GM23248 (cell line): ENCODE results near the gene TXNRD2. TPM values are rescaled to one million over a fixed set of nuclear protein-coding genes. Genes with fewer than 3 reads are reported as not detected.

Source experiments
- DNase-seq: peaks from one replicate; pipeline ENCODE4 v3.0.0-alpha.2; 2015
- H2AFZ ChIP-seq: fragments of 200-600 bp; sonication (generic); 2 replicates; pipeline ENCODE4 v1.6.1; 2016; ENCODE audit warnings: antibody characterized with exemption
- H3F3A ChIP-seq: fragments of 200-600 bp; sonication (generic); 2 replicates; pipeline ENCODE4 v1.6.1; 2016; ENCODE audit warnings: mild to moderate bottlenecking, antibody characterized with exemption, mixed run types; ENCODE audit not compliant: insufficient read depth
- H3K27ac ChIP-seq: fragments of 200-600 bp; sonication (generic); 2 replicates; pipeline ENCODE4 v1.5.1; 2016; ENCODE audit warnings: mild to moderate bottlenecking
- H3K27me3 ChIP-seq: fragments of 200-600 bp; sonication (generic); replicated peaks from 2 replicates; pipeline ENCODE4 v1.6.1; 2016; ENCODE audit warnings: mild to moderate bottlenecking; ENCODE audit not compliant: insufficient read depth
- H3K36me3 ChIP-seq: fragments of 200-600 bp; sonication (generic); 2 replicates; pipeline ENCODE4 v1.6.1; 2016; ENCODE audit warnings: low read depth, mild to moderate bottlenecking
- H3K4me1 ChIP-seq: fragments of 200-600 bp; sonication (generic); 2 replicates; pipeline ENCODE4 v1.6.1; 2016; ENCODE audit warnings: mild to moderate bottlenecking; ENCODE audit not compliant: insufficient read depth
- H3K4me2 ChIP-seq: fragments of 200-600 bp; sonication (generic); one replicate; pipeline ENCODE4 v1.6.1; 2016; ENCODE audit warnings: mild to moderate bottlenecking; ENCODE audit not compliant: unreplicated experiment
- H3K4me3 ChIP-seq: fragments of 200-600 bp; sonication (generic); 2 replicates; pipeline ENCODE4 v1.5.1; 2016; ENCODE audit warnings: mild to moderate bottlenecking
- H3K79me2 ChIP-seq: fragments of 200-600 bp; sonication (generic); 2 replicates; pipeline ENCODE4 v1.6.1; 2016; ENCODE audit warnings: mild to moderate bottlenecking; ENCODE audit not compliant: insufficient read depth
- H3K9ac ChIP-seq: fragments of 200-600 bp; sonication (generic); 2 replicates; pipeline ENCODE4 v1.6.1; 2016; ENCODE audit warnings: mild to moderate bottlenecking
- H3K9me2 ChIP-seq: fragments of 200-600 bp; sonication (generic); 2 replicates; pipeline ENCODE4 v1.6.1; 2016; ENCODE audit warnings: mixed run types, mild to moderate bottlenecking, moderate library complexity; ENCODE audit not compliant: insufficient read depth
- H3K9me3 ChIP-seq: fragments of 200-600 bp; sonication (generic); one replicate; pipeline ENCODE4 v1.6.1; 2017; ENCODE audit warnings: low read depth
- H4K20me1 ChIP-seq: fragments of 200-600 bp; sonication (generic); 2 replicates; pipeline ENCODE4 v1.6.0; 2016; ENCODE audit not compliant: insufficient read depth
- EZH2 ChIP-seq: fragments of 200-600 bp; sonication (generic); IDR thresholded peaks from 2 replicates; pipeline ENCODE4 v1.6.1; 2018; ENCODE audit warnings: antibody characterized with exemption, mild to moderate bottlenecking; ENCODE audit not compliant: insufficient read depth, poor library complexity, severe bottlenecking
- EZH2phosphoT487 ChIP-seq: fragments of 200-600 bp; sonication (generic); IDR thresholded peaks from 2 replicates; pipeline ENCODE4 v1.6.1; 2018; ENCODE audit warnings: antibody characterized with exemption, moderate library complexity, mild to moderate bottlenecking, low read depth; ENCODE audit not compliant: insufficient read depth
- whole genome bisulfite sequencing, 2 experiments: methylation state at CpG; one replicate each; pipeline ENCODE4 v1.1.6; 2015 to 2017; ENCODE audit warnings: low lambda C conversion rate in 2 of 2, low coverage in 1 of 2; ENCODE audit errors: missing lambda C conversion rate in 2 of 2; 5-methylcytosine and 5-hydroxymethylcytosine counted together
- in situ Hi-C: fragments of 300-500 bp; cut with MboI; formaldehyde crosslinking; loops from 2 replicates; pipeline ENCODE4 v1.15.0; 2020
- polyA plus RNA-seq: library from polyadenylated mRNA; unstranded; fragments of >200 nt; fragmentation: Nextera tagmentation; extraction: Ambion mirVana; gene quantifications from 2 replicates; pipeline ENCODE4 v1.2.1, GENCODE V29; 2016
- total RNA-seq: library from RNA; depleted of rRNA; stranded (reverse); fragments of >200 nt; shearing (Covaris generic); gene quantifications from 2 replicates; pipeline ENCODE4 v1.2.3, GENCODE V29; 2014

TXNRD2 gene
- total and polyA plus RNA-seq, 2 experiments from 2014 or later: 20.1 to 24.8 TPM

- Histone ChIP-seq H3K27me3 (no peaks in the 10 kb centered on the region), H3K4me1 (no peaks in the 10 kb centered on the region), H3F3A (peaks cover 4% of the 10 kb centered on the region; the same call in 1 of the 2 replicates), H3K9me2 (0 out of 2 replicates have a peak, but pooled peaks cover 4% of the 10 kb centered on the region), H2AFZ (no peak overlapping the region), H4K20me1 (no peaks in the 10 kb centered on the region), H3K4me3 (no peak overlapping the region), H3K4me2 (no peak overlapping the region), H3K9me3 (no peaks in the 10 kb centered on the region), H3K36me3 (no peaks in the 10 kb centered on the region), H3K79me2 (no peaks in the 10 kb centered on the region), H3K9ac (no peak overlapping the region), H3K27ac (no peak overlapping the region)
- TF ChIP-seq EZH2phosphoT487: no peak
- no peak for TF ChIP-seq EZH2
- 89% methylated on average over 7 of the region's 7 CpGs for WGBS, 2 experiments
- DNase-seq: no peak
- in situ Hi-C loops: no loop called here
Observed at GRCh38 chr22:19867617-19868016, 74.0 kb downstream of the TXNRD2 start.

GRCh38 chr22:19866665-19867009 is 75.0 kb downstream of the TXNRD2 start:
- in situ Hi-C loops: no loop called here
- no peaks in the 10 kb centered on the region for H3K4me1 ChIP-seq
- WGBS, 2 experiments: 83 to 90% methylated on average over 3 of the region's 3 CpGs
- peaks cover 4% of the 10 kb centered on the region; the same call in 1 of the 2 replicates for H3F3A ChIP-seq
- H3K9me2 ChIP-seq: 0 out of 2 replicates have a peak, but pooled peaks cover 4% of the 10 kb centered on the region
- H2AFZ ChIP-seq: no peak overlapping the region
- H3K27me3 ChIP-seq: no peaks in the 10 kb centered on the region
- H3K9ac ChIP-seq: no peak overlapping the region
- H4K20me1 ChIP-seq: no peaks in the 10 kb centered on the region
- H3K36me3 ChIP-seq: no peaks in the 10 kb centered on the region
- no peak overlapping the region for H3K27ac ChIP-seq
- H3K4me3 ChIP-seq: no peak overlapping the region
- no peak overlapping the region for H3K4me2 ChIP-seq
- TF ChIP-seq EZH2phosphoT487 (no peak), EZH2 (no peak)
- no peaks in the 10 kb centered on the region for H3K79me2 ChIP-seq
- no peaks in the 10 kb centered on the region for H3K9me3 ChIP-seq
- DNase-seq: no peak

- Histone ChIP-seq H3K27me3 (no peaks in the 10 kb centered on the region), H3K27ac (no peak overlapping the region), H3F3A (peaks cover 4% of the 10 kb centered on the region; the same call in 1 of the 2 replicates), H2AFZ (no peak overlapping the region), H3K9ac (no peak overlapping the region), H3K4me2 (no peak overlapping the region), H4K20me1 (no peaks in the 10 kb centered on the region), H3K4me1 (no peaks in the 10 kb centered on the region), H3K4me3 (no peak overlapping the region), H3K9me2 (0 out of 2 replicates have a peak, but pooled peaks cover 4% of the 10 kb centered on the region), H3K9me3 (no peaks in the 10 kb centered on the region), H3K36me3 (no peaks in the 10 kb centered on the region), H3K79me2 (no peaks in the 10 kb centered on the region)
- 75 to 77% methylated on average over 12 of the region's 12 CpGs for WGBS, 2 experiments
- in situ Hi-C loops: no loop called here
- no peak for TF ChIP-seq EZH2phosphoT487
- no peak for DNase-seq
Observed at GRCh38 chr22:19865141-19865829, 76.3 kb downstream of the TXNRD2 start.

GRCh38 chr22:19864538-19865106 is 77.0 kb downstream of the TXNRD2 start:
- no peaks in the 10 kb centered on the region for H3K27me3 ChIP-seq
- no peak for TF ChIP-seq EZH2
- no peak for TF ChIP-seq EZH2phosphoT487
- H3K4me3 ChIP-seq: no peak overlapping the region
- no peaks in the 10 kb centered on the region for H3K36me3 ChIP-seq
- H3K4me1 ChIP-seq: no peaks in the 10 kb centered on the region
- no peak for DNase-seq
- H3K9me3 ChIP-seq: no peaks in the 10 kb centered on the region
- in situ Hi-C loops: no loop called here
- no peak overlapping the region for H3K4me2 ChIP-seq
- no peak overlapping the region for H3K9ac ChIP-seq
- 91 to 93% methylated on average over 5 of the region's 5 CpGs for WGBS, 2 experiments
- peaks cover 4% of the 10 kb centered on the region; the same call in 1 of the 2 replicates for H3F3A ChIP-seq
- H3K79me2 ChIP-seq: no peaks in the 10 kb centered on the region
- no peaks in the 10 kb centered on the region for H4K20me1 ChIP-seq
- no peak overlapping the region for H2AFZ ChIP-seq
- no peak overlapping the region for H3K27ac ChIP-seq
- H3K9me2 ChIP-seq: 0 out of 2 replicates have a peak, but pooled peaks cover 4% of the 10 kb centered on the region
